MCF 10A (cell line): Measurements from ENCODE around the gene NOC2L. TPM values are rescaled to one million over a fixed set of nuclear protein-coding genes. Genes with fewer than 3 reads are reported as not detected.

Experiments used
- BruUV-seq: library from RNA; stranded (reverse); fragments of 400-500 nt; replicated peaks from 2 replicates; lab custom pipeline; 2021; lab: Mats Ljungman, UMichigan
- CTCF ChIA-PET: fragments of 300-600 bp; sonication (Branson Sonifier 250); formaldehyde crosslinking; extraction: SDS; loops from one replicate; lab custom pipeline; 2021; ENCODE audit warnings: antibody characterized with exemption, inconsistent platforms; lab: Yijun Ruan, JAX
- POLR2A ChIA-PET: fragments of 300-600, 350-650 bp; sonication (Branson Sonifier 250); formaldehyde crosslinking; extraction: SDS; loops from one replicate; lab custom pipeline; 2020; ENCODE audit warnings: antibody characterized with exemption, inconsistent platforms; lab: Yijun Ruan, JAX
- DNase-seq: peaks from one replicate; pipeline ENCODE4 v3.0.0-alpha.2; 2018; ENCODE audit not compliant: unreplicated experiment
- H3K27ac Mint-ChIP-seq: one replicate; pipeline ENCODE4 v1.8.0; 2022; ENCODE audit warnings: mild to moderate bottlenecking, low read depth, mixed read lengths; ENCODE audit not compliant: unreplicated experiment
- H3K27me3 Mint-ChIP-seq: one replicate; pipeline ENCODE4 v1.8.0; 2022; ENCODE audit warnings: mixed read lengths; ENCODE audit not compliant: insufficient read depth, unreplicated experiment
- H3K36me3 Mint-ChIP-seq: one replicate; pipeline ENCODE4 v1.8.0; 2022; ENCODE audit warnings: mild to moderate bottlenecking, moderate library complexity, mixed read lengths; ENCODE audit not compliant: insufficient read depth, unreplicated experiment
- H3K4me1 Mint-ChIP-seq: one replicate; pipeline ENCODE4 v1.8.0; 2022; ENCODE audit warnings: mixed read lengths; ENCODE audit not compliant: insufficient read depth, unreplicated experiment
- H3K4me3 Mint-ChIP-seq: one replicate; pipeline ENCODE4 v1.8.0; 2022; ENCODE audit warnings: mild to moderate bottlenecking, moderate library complexity, mixed read lengths; ENCODE audit not compliant: unreplicated experiment
- H3K9me3 Mint-ChIP-seq: one replicate; pipeline ENCODE4 v1.8.0; 2022; ENCODE audit warnings: mixed read lengths; ENCODE audit not compliant: unreplicated experiment
- CTCF ChIP-seq: fragments of 200-600 bp; IDR thresholded peaks from one replicate; pipeline ENCODE4 v1.8.0; 2022; ENCODE audit warnings: antibody characterized with exemption, mild to moderate bottlenecking; ENCODE audit not compliant: unreplicated experiment
- intact Hi-C: fragments of 100-400 bp; cut with micrococcal nuclease; formaldehyde crosslinking; loops from 2 replicates; pipeline ENCODE4 v1.14.1; 2022
- total RNA-seq: library from RNA; stranded (reverse); gene quantifications from 2 replicates; pipeline ENCODE4 v1.2.3, GENCODE V29; 2022

NOC2L gene
- total RNA-seq, 1 experiment from 2014 or later = 136 TPM

- no peaks in the 10 kb centered on the region for H3K9me3 Mint-ChIP-seq
- H3K4me3 Mint-ChIP-seq = peak within 1 kb of the TSS; percentile 45
- BruUV-seq = no TSS peak
- intact Hi-C loops = no loop called here
- peaks cover 13% of the 10 kb centered on the region for H3K4me1 Mint-ChIP-seq
- ChIA-PET POLR2A (no interaction called here), CTCF (interaction anchor here (1.4 to 1.9 kb wide), 2 partner anchors 15 to 18 kb away, joined by 4 to 6 read pairs; no protein-coding TSS in a partner anchor)
- DNase-seq = peak; percentile 80
- no peak for TF ChIP-seq CTCF
- H3K27me3 Mint-ChIP-seq = peaks cover 57% of the 10 kb centered on the region
- H3K27ac Mint-ChIP-seq = no peak within 1 kb of the TSS
- no peaks in the 10 kb centered on the region for H3K36me3 Mint-ChIP-seq
Observed at GRCh38 chr1:923131-923990, 35.7 kb downstream of the NOC2L start, which contains the start of gene SAMD11. Gene SAMD11 (plus strand): TSS chr1:923923. CDS start chr1:924432, 509 bp downstream.

GRCh38 chr1:921011-921837 is 37.8 kb downstream of the NOC2L start:
- H3K9me3 Mint-ChIP-seq = no peaks in the 10 kb centered on the region
- CTCF ChIA-PET = interaction anchor here (0.6 to 1.6 kb wide), 4 partner anchors 16 to 55 kb away, joined by 3 to 8 read pairs (median 5); no protein-coding TSS in a partner anchor
- intact Hi-C loops = loop anchor here (1.0 kb wide), 1 partner anchor 17 kb away; no protein-coding TSS in a partner anchor
- no peak overlapping the region for H3K4me3 Mint-ChIP-seq
- peak; percentile 72 for DNase-seq
- peak; percentile 32 for TF ChIP-seq CTCF
- peaks cover 13% of the 10 kb centered on the region for H3K4me1 Mint-ChIP-seq
- H3K36me3 Mint-ChIP-seq = no peaks in the 10 kb centered on the region
- POLR2A ChIA-PET = interaction anchor here (0.8 to 1.0 kb wide), 3 partner anchors 9 to 15 kb away, joined by 3 to 5 read pairs (median 4); no protein-coding TSS in a partner anchor
- peak overlapping the region; percentile 54 for H3K27ac Mint-ChIP-seq
- peaks cover 51% of the 10 kb centered on the region for H3K27me3 Mint-ChIP-seq
- no TSS peak for BruUV-seq

GRCh38 chr1:920521-920920 is 38.5 kb downstream of the NOC2L start:
- Mint-ChIP-seq H3K36me3 (no peaks in the 10 kb centered on the region), H3K27ac (no peak overlapping the region), H3K9me3 (no peaks in the 10 kb centered on the region), H3K4me1 (peaks cover 13% of the 10 kb centered on the region), H3K4me3 (no peak overlapping the region), H3K27me3 (peaks cover 54% of the 10 kb centered on the region)
- no peak for TF ChIP-seq CTCF
- POLR2A ChIA-PET = interaction anchor here (0.8 to 1.0 kb wide), 3 partner anchors 8 to 14 kb away, joined by 3 to 5 read pairs (median 4); no protein-coding TSS in a partner anchor
- no peak for DNase-seq
- CTCF ChIA-PET = interaction anchor here (0.6 to 1.6 kb wide), 6 partner anchors 16 to 401 kb away, joined by 3 to 8 read pairs (median 4); no protein-coding TSS in a partner anchor
- BruUV-seq = no TSS peak
- intact Hi-C loops = no loop called here
